ENCODE results near the gene RAB3GAP2. TPM values are rescaled to one million over a fixed set of nuclear protein-coding genes. Genes with fewer than 3 reads are reported as not detected.
"Not testable (repeated sequence)": the region's sequence is repeated elsewhere in the genome, so short reads cannot be mapped to it uniquely, and the experiment has no call there.

The RAB3GAP2 gene
- total and polyA plus RNA-seq, 10 of the 15 experiments (the other 5 are each of a cell fraction or from before 2014, with no cell fraction given): 11.9 to 51.1 (median 24.4) TPM

- Histone ChIP-seq H3K4me1 (ENCODE audit: control insufficient read depth, insufficient read depth, low read length) (no peaks in the 10 kb centered on the region), H3K4me2 (ENCODE audit: control insufficient read depth, insufficient read depth) (no peak overlapping the region), H3K9me3 (replicated peaks; ENCODE audit: control insufficient read depth, insufficient read depth, low read length) (no peaks in the 10 kb centered on the region), H3K36me3 (ENCODE audit: control insufficient read depth in 2 of 2, insufficient read depth in 2 of 2, low read length in 1 of 2) (peaks cover 3 to 16% of the 10 kb centered on the region in 2 experiments; a peak in 3 of 4 replicates), H3K79me2 (ENCODE audit: control insufficient read depth, insufficient read depth, low read length) (no peaks in the 10 kb centered on the region), H3K9ac (ENCODE audit: control insufficient read depth, insufficient read depth, low read length) (no peak overlapping the region), H2AFZ (ENCODE audit: control insufficient read depth, low read depth, low read length) (no peak overlapping the region), H4K20me1 (ENCODE audit: control insufficient read depth, insufficient read depth) (no peaks in the 10 kb centered on the region), H3K27me3 (replicated peaks in 1 of 2; ENCODE audit: control insufficient read depth in 2 of 2, insufficient read depth in 2 of 2, low read length in 1 of 2) (no peaks in the 10 kb centered on the region), H3K27ac (ENCODE audit: control insufficient read depth, insufficient read depth) (no peak overlapping the region), H3K4me3 (no peak overlapping the region)
- ChIA-PET POLR2A (no interaction called here), SMC1A (ENCODE audit: uncharacterized antibody, unreplicated experiment) (no interaction called here), RAD21 (ENCODE audit: unreplicated experiment) (no interaction called here), CTCF (interaction anchor here (1.1 kb wide), 1 partner anchor 18 kb away, joined by 3 read pairs; no protein-coding TSS in a partner anchor)
- ATAC-seq (no peak), FAIRE-seq (no peak), DNase-seq (ENCODE audit: low read depth, low spot score) (no peak)
- intact Hi-C loops (cut with micrococcal nuclease; ENCODE audit: unreplicated experiment): loop anchor here (10.0 kb wide), 1 partner anchor 336 kb away; no protein-coding TSS in a partner anchor
- WGBS (ENCODE audit: insufficient coverage, insufficient replicate concordance, low lambda C conversion rate, missing lambda C conversion rate): 55% methylated on average over 1 of the region's 1 CpG
- in situ Hi-C loops (cut with MboI): no loop called here
- BruUV-seq (replicated peaks): no TSS peak
- no peak for TF ChIP-seq NFXL1 (IDR thresholded peaks at IDR 0.05; ENCODE audit: borderline replicate concordance)
- TF ChIP-seq YY1 (IDR thresholded peaks at IDR 0.05; ENCODE audit: low read depth, low read length): no peak
- no peak for TF ChIP-seq PBX3 (IDR thresholded peaks at IDR 0.05; ENCODE audit: insufficient replicate concordance, low read depth, low read length)
These were observed 101.3 kb downstream of the RAB3GAP2 start for GRCh38 chr1:220170836-220171526.

GRCh38 chr1:220169887-220170286, 102.4 kb downstream of the RAB3GAP2 start:
- H3K27me3 ChIP-seq (replicated peaks in 1 of 2; ENCODE audit: control insufficient read depth in 2 of 2, insufficient read depth in 2 of 2, low read length in 1 of 2); DNase-seq (ENCODE audit: low read depth, low spot score); in situ Hi-C loops (cut with MboI); H3K9ac ChIP-seq (ENCODE audit: control insufficient read depth, insufficient read depth, low read length); BruUV-seq (replicated peaks); ATAC-seq; FAIRE-seq; RAD21 ChIA-PET (ENCODE audit: unreplicated experiment); H3K4me1 ChIP-seq (ENCODE audit: control insufficient read depth, insufficient read depth, low read length); SMC1A ChIA-PET (ENCODE audit: uncharacterized antibody, unreplicated experiment); H3K9me3 ChIP-seq (replicated peaks; ENCODE audit: control insufficient read depth, insufficient read depth, low read length); H3K4me2 ChIP-seq (ENCODE audit: control insufficient read depth, insufficient read depth); POLR2A ChIA-PET; H2AFZ ChIP-seq (ENCODE audit: control insufficient read depth, low read depth, low read length); H3K27ac ChIP-seq (ENCODE audit: control insufficient read depth, insufficient read depth); H3K4me3 ChIP-seq; H4K20me1 ChIP-seq (ENCODE audit: control insufficient read depth, insufficient read depth); H3K79me2 ChIP-seq (ENCODE audit: control insufficient read depth, insufficient read depth, low read length): not testable (repeated sequence)
- peaks cover 3 to 16% of the 10 kb centered on the region in 2 experiments; a peak in 3 of 4 replicates for H3K36me3 ChIP-seq (ENCODE audit: control insufficient read depth in 2 of 2, insufficient read depth in 2 of 2, low read length in 1 of 2)
- CTCF ChIA-PET: interaction anchor here (1.1 kb wide), 1 partner anchor 57 kb away, joined by 3 read pairs; no protein-coding TSS in a partner anchor
- 97% methylated on average over 4 of the region's 4 CpGs for WGBS (ENCODE audit: insufficient coverage, insufficient replicate concordance, low lambda C conversion rate, missing lambda C conversion rate)
- intact Hi-C loops (cut with micrococcal nuclease; ENCODE audit: unreplicated experiment): loop anchor here (10.0 kb wide), 1 partner anchor 335 kb away; no protein-coding TSS in a partner anchor
